Aorta (tissue), 5 donors: ENCODE results near the gene PPP1R13L. TPM values are rescaled to one million over a fixed set of nuclear protein-coding genes. Genes with fewer than 3 reads are reported as not detected.
"Not testable (repeated sequence)": the region's sequence is repeated elsewhere in the genome, so short reads cannot be mapped to it uniquely, and the experiment has no call there.

Experiments
- ATAC-seq: fragments of 200-7000 bp; cut with Tn5 transposase; one replicate; pipeline ENCODE4 v1.9.1; 2022; ENCODE audit warnings: moderate library complexity; ENCODE audit not compliant: low FRiP score
- DNase-seq, 2 donors: peaks; one replicate each; pipeline ENCODE4 v3.0.0-alpha.2; 2020
- H3K27ac ChIP-seq, 2 donors: one replicate each; pipeline ENCODE4 v1.5.1; 2013; ENCODE audit warnings: low read length in 2 of 2, mild to moderate bottlenecking in 2 of 2, moderate library complexity in 2 of 2, control low read depth in 1 of 2, inconsistent platforms in 1 of 2, low read depth in 1 of 2
- H3K27me3 ChIP-seq, 2 donors: one replicate each; pipeline ENCODE4 v1.6.1; 2013; ENCODE audit warnings: control low read depth in 1 of 2, low read length in 1 of 2, mild to moderate bottlenecking in 1 of 2, moderate library complexity in 1 of 2; ENCODE audit not compliant: insufficient read depth in 2 of 2, control insufficient read depth in 1 of 2
- H3K36me3 ChIP-seq, 2 donors: one replicate each; pipeline ENCODE4 v1.6.1; 2013; ENCODE audit warnings: control low read depth in 1 of 2, low read length in 1 of 2, mild to moderate bottlenecking in 1 of 2; ENCODE audit not compliant: insufficient read depth in 2 of 2, control insufficient read depth in 1 of 2
- H3K4me1 ChIP-seq, 2 donors: one replicate each; pipeline ENCODE4 v1.6.1; 2013; ENCODE audit warnings: low read length in 2 of 2, control low read depth in 1 of 2, mild to moderate bottlenecking in 1 of 2, moderate library complexity in 1 of 2; ENCODE audit not compliant: insufficient read depth in 2 of 2, control insufficient read depth in 1 of 2
- H3K4me3 ChIP-seq, 2 donors: one replicate each; pipeline ENCODE4 v1.5.1; 2013; ENCODE audit warnings: low read length in 2 of 2, control low read depth in 1 of 2, mild to moderate bottlenecking in 1 of 2
- H3K9me3 ChIP-seq: one replicate; pipeline ENCODE4 v1.6.1; 2013; ENCODE audit warnings: mild to moderate bottlenecking, low read length; ENCODE audit not compliant: control insufficient read depth
- WGBS, 2 donors: extraction: QIAGEN DNeasy Blood & Tissue Kit; methylation state at CpG; one replicate each; pipeline ENCODE4 v1.1.7; 2013; 5-methylcytosine and 5-hydroxymethylcytosine counted together
- intact Hi-C, 2 donors: fragments of 100-400 bp; cut with DNase I; formaldehyde crosslinking; loops; one replicate each; pipeline versions ENCODE4 v1.14.2 to v1.15.0; 2022
- polyA plus RNA-seq, 2 donors: library from polyadenylated mRNA; stranded (reverse); fragments of 200-250 nt; gene quantifications; one replicate each; pipeline ENCODE4 v1.2.3, GENCODE V29; 2013
- total RNA-seq, 2 donors: library from RNA; stranded (reverse); fragmentation: NEBNext Ultra II Directional; extraction: Animal tissue kit (Norgen Biotek cat#: 25700); gene quantifications; one replicate each; pipeline ENCODE4 v1.2.1, GENCODE V29; 2021
- donor health status: healthy with polysubstance abuse.
- donor health status: Bipolar disorder and iron deficiency.
- donor health status: DM: no; HTN: no; CAD: no.
- donor health status: DM: no; HTN: no; CAD: no.
- donor health status: DM: yes; HTN: yes; CAD: no.

The PPP1R13L gene
- total and polyA plus RNA-seq, 4 donors: 11.1 to 153 (median 70.3) TPM

DNA sequence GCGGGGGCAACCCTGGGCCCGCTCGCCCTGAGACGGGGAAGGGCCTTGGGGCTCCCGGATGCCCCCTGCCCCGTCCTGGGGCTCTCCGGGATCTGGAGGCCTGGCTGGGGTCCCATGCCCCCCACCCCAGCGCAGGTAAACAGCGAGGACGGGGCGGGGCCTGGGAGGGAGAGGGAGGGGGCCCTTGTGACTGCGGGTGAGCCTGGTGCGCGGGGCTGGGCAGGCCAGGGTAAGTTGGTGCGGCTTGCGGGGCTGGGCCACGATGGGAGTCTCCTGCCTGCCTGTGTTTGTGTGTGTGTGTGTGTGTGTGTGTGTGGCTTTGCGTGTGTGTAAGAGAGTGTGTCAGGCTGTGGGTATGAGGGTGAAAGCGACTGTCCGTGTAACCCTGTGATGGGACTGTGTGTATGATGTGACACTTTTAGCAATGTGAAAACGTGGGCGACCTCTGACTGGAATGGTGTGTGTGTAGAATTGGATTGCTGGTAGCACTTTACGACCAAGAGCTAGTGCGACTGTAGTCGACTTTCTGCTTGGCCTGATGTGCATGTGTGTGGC lies 63.9 kb downstream of the PPP1R13L start:
- no peak overlapping the region for H3K27ac ChIP-seq
- 10 to 12% methylated on average over 23 to 25 of the region's 25 CpGs for WGBS, 2 donors
- no peaks in the 10 kb centered on the region for H3K36me3 ChIP-seq
- no peaks in the 10 kb centered on the region for H3K4me1 ChIP-seq
- no peak for DNase-seq
- no peak for ATAC-seq
- H3K4me3 ChIP-seq: no peak overlapping the region
- no peaks in the 10 kb centered on the region for H3K27me3 ChIP-seq
- H3K9me3 ChIP-seq: no peaks in the 10 kb centered on the region
- intact Hi-C loops: no loop called here

- intact Hi-C loops: no loop called here
- no peaks in the 10 kb centered on the region for H3K36me3 ChIP-seq
- ATAC-seq: no peak
- no peak within 1 kb of the TSS for H3K4me3 ChIP-seq
- DNase-seq: no peak
- no peaks in the 10 kb centered on the region for H3K4me1 ChIP-seq
- H3K9me3 ChIP-seq: no peaks in the 10 kb centered on the region
- H3K27me3 ChIP-seq: no peaks in the 10 kb centered on the region
- 10 to 11% methylated on average over 48 to 50 of the region's 50 CpGs for WGBS, 2 donors
- no peak within 1 kb of the TSS for H3K27ac ChIP-seq
These were observed 64.5 kb downstream of the PPP1R13L start, which contains the start of gene KLC3 for GRCh38 chr19:45340232-45340898. TSS of gene KLC3 (plus strand) at chr19:45340750. CDS start at chr19:45345542, 4,792 bp downstream.

GRCh38 chr19:45339629-45340028 lies 65.2 kb downstream of the PPP1R13L start:
- Histone ChIP-seq H3K27ac (no peak overlapping the region), H3K4me3 (no peak overlapping the region), H3K27me3 (no peaks in the 10 kb centered on the region), H3K4me1 (no peaks in the 10 kb centered on the region), H3K9me3 (no peaks in the 10 kb centered on the region), H3K36me3 (no peaks in the 10 kb centered on the region)
- ATAC-seq (no peak), DNase-seq (no peak)
- 86 to 91% methylated on average over 5 to 6 of the region's 6 CpGs for WGBS, 2 donors
- intact Hi-C loops: loop anchor here (5.0 to 10.0 kb wide), 2 partner anchors 87 to 435 kb away; partner anchors contain the start of genes APOE (in 1 of the 2) and MARK4 (in 1 of the 2)

GRCh38 chr19:45336696-45337251 lies 68.1 kb downstream of the PPP1R13L start:
- H3K9me3 ChIP-seq: no peaks in the 10 kb centered on the region
- no peaks in the 10 kb centered on the region for H3K36me3 ChIP-seq
- 64 to 69% methylated on average over 11 of the region's 11 CpGs for WGBS, 2 donors
- no peak overlapping the region for H3K4me3 ChIP-seq
- H3K27ac ChIP-seq: no peak overlapping the region
- no peaks in the 10 kb centered on the region for H3K27me3 ChIP-seq
- no peaks in the 10 kb centered on the region for H3K4me1 ChIP-seq
- no peak for DNase-seq
- no peak for ATAC-seq
- intact Hi-C loops: loop anchor here (5.0 to 10.0 kb wide), 2 partner anchors 84 to 432 kb away; partner anchors contain the start of genes APOE (in 1 of the 2) and MARK4 (in 1 of the 2)

DNA sequence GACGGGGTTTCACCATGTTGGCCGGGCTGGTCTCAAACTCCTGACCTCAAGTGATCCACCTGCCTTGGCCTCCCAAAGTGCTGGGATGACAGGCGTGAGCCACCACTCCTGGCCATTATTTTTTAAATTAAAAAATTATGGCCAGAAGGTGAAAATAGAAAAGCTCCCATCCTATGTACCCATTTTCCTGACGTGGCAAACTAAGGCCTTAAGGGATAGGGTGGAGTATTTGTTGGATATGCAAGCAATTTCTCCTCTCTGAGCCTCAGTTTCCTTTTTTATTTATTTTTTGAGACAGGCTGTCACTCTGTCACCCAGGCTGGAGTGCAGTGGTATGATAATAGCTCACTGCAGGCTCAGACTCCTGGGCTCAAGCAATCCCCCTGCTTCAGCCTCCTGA lies 70.0 kb downstream of the PPP1R13L start:
- H3K4me1 ChIP-seq, ATAC-seq, H3K27me3 ChIP-seq, H3K36me3 ChIP-seq, H3K27ac ChIP-seq, H3K9me3 ChIP-seq, DNase-seq, H3K4me3 ChIP-seq: not testable (repeated sequence)
- WGBS, 2 donors: 92 to 93% methylated on average over 4 of the region's 4 CpGs
- intact Hi-C loops: loop anchor here (5.0 to 10.0 kb wide), 2 partner anchors 83 to 430 kb away; partner anchors contain the start of genes APOE (in 1 of the 2) and MARK4 (in 1 of the 2)

- WGBS, 2 donors: 81 to 85% methylated on average over 10 of the region's 10 CpGs
- H3K27me3 ChIP-seq: no peaks in the 10 kb centered on the region
- H3K4me1 ChIP-seq: no peaks in the 10 kb centered on the region
- DNase-seq (no peak), ATAC-seq (no peak)
- no peak overlapping the region for H3K27ac ChIP-seq
- H3K4me3 ChIP-seq: no peak overlapping the region
- no peaks in the 10 kb centered on the region for H3K36me3 ChIP-seq
- H3K9me3 ChIP-seq: no peaks in the 10 kb centered on the region
- intact Hi-C loops: loop anchor here in 1 of 2 donors (10.0 kb wide), 1 partner anchor 429 kb away; the partner anchor contains the start of gene APOE
These were observed 71.1 kb downstream of the PPP1R13L start for GRCh38 chr19:45333609-45334303.

GRCh38 chr19:45331411-45331810 lies 73.5 kb downstream of the PPP1R13L start:
- H3K9me3 ChIP-seq: no peaks in the 10 kb centered on the region
- ATAC-seq: no peak
- no peaks in the 10 kb centered on the region for H3K36me3 ChIP-seq
- no peaks in the 10 kb centered on the region for H3K4me1 ChIP-seq
- H3K27ac ChIP-seq: no peak overlapping the region
- no peaks in the 10 kb centered on the region for H3K27me3 ChIP-seq
- no peak overlapping the region for H3K4me3 ChIP-seq
- DNase-seq: no peak
- WGBS, 2 donors: 84 to 86% methylated on average over 7 of the region's 7 CpGs
- intact Hi-C loops: loop anchor here in 1 of 2 donors (10.0 kb wide), 1 partner anchor 427 kb away; the partner anchor contains the start of gene APOE
